ENCODE results near the gene DLGAP1. TPM values are rescaled to one million over a fixed set of nuclear protein-coding genes. Genes with fewer than 3 reads are reported as not detected.

The DLGAP1 gene
- total RNA-seq, 1 experiment from 2014 or later, result 23.2 TPM

DNA sequence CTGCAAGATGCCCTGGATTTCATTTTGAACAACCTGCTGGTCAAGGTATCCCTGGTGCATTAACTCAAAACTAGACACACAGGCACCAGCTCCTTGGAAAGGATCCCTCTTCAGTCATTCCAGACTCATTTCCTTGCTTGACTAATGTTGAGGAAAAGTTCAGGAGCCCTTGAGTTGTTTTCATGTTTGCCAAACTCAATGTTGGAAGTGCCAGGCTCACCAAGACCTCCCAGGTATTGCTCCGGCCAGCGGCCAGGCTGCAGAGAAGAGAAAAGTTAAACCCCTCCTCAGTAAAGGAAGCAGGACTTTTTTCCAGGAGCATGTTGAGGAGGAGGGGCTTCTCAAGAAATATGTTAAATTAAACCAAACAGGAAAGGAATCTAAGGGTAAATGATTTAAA, 962.4 kb downstream of the DLGAP1 start:
- Histone ChIP-seq H3K23me2 (ENCODE audit: insufficient read length, low read depth, low read length, poor library complexity, severe bottlenecking) (no peaks in the 10 kb centered on the region), H3K23ac (ENCODE audit: insufficient read length, low read depth, low read length) (no peak overlapping the region), H2BK15ac (ENCODE audit: low read depth, low read length) (no peak overlapping the region), H2AK5ac (ENCODE audit: insufficient read length, low read length) (no peak overlapping the region), H3K9me3 (ENCODE audit: control insufficient read depth, low read depth, low read length) (no peaks in the 10 kb centered on the region), H4K8ac (replicated peaks; ENCODE audit: insufficient read length, low read depth, low read length) (no peak overlapping the region), H3K79me2 (ENCODE audit: insufficient read depth, low read length) (no peaks in the 10 kb centered on the region), H3K56ac (ENCODE audit: insufficient read length, low read depth, low read length) (no peak overlapping the region), H3K4me2 (ENCODE audit: insufficient read depth, insufficient read length, low read length) (no peak overlapping the region), H3K9ac (ENCODE audit: extremely low read depth, insufficient read length, low read length) (no peak overlapping the region), H2BK120ac (ENCODE audit: low read depth, low read length, poor library complexity, severe bottlenecking) (no peak overlapping the region), H2BK20ac (ENCODE audit: low read depth, low read length, poor library complexity, severe bottlenecking) (no peak overlapping the region), H4K20me1 (ENCODE audit: control insufficient read depth, insufficient read depth, insufficient read length) (no peaks in the 10 kb centered on the region), H3K79me1 (ENCODE audit: insufficient read depth, low read depth, low read length, poor library complexity, severe bottlenecking) (no peaks in the 10 kb centered on the region), H3K18ac (ENCODE audit: insufficient read length, low read depth, low read length) (no peak overlapping the region), H3K4me1 (ENCODE audit: insufficient read depth, low read length) (peaks cover 6% of the 10 kb centered on the region; the same call in 1 of the 2 replicates), H3T11ph (ENCODE audit: low read length) (no peak overlapping the region), H2BK12ac (ENCODE audit: insufficient read length, low read depth, low read length) (no peak overlapping the region), H2AFZ (ENCODE audit: low read length) (no peak overlapping the region), H4K91ac (ENCODE audit: insufficient read length, low read depth, low read length) (no peak overlapping the region), H3K27me3 (ENCODE audit: insufficient read depth, low read length) (no peaks in the 10 kb centered on the region), H3K27ac (ENCODE audit: insufficient read length, low read depth, low read length) (no peak overlapping the region), H2BK5ac (ENCODE audit: insufficient read length, low read length) (no peak overlapping the region), H3K4ac (ENCODE audit: low read depth, low read length) (no peak overlapping the region), H4K5ac (ENCODE audit: insufficient read length, low read depth, low read length) (no peak overlapping the region), H3K14ac (ENCODE audit: insufficient read depth, low read length) (no peak overlapping the region)
- H3K9me3 Mint-ChIP-seq, result no peaks in the 10 kb centered on the region
- TF ChIP-seq, protein P1, sequence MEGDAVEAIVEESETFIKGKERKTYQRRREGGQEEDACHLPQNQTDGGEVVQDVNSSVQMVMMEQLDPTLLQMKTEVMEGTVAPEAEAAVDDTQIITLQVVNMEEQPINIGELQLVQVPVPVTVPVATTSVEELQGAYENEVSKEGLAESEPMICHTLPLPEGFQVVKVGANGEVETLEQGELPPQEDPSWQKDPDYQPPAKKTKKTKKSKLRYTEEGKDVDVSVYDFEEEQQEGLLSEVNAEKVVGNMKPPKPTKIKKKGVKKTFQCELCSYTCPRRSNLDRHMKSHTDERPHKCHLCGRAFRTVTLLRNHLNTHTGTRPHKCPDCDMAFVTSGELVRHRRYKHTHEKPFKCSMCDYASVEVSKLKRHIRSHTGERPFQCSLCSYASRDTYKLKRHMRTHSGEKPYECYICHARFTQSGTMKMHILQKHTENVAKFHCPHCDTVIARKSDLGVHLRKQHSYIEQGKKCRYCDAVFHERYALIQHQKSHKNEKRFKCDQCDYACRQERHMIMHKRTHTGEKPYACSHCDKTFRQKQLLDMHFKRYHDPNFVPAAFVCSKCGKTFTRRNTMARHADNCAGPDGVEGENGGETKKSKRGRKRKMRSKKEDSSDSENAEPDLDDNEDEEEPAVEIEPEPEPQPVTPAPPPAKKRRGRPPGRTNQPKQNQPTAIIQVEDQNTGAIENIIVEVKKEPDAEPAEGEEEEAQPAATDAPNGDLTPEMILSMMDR (conservative IDR thresholded peaks at IDR 0.05), result no peak
- peaks cover 24 to 33% of the 10 kb centered on the region in 2 experiments for H3K4me1 Mint-ChIP-seq
- H3K4me3 Mint-ChIP-seq, result no peak overlapping the region
- no peak for DNase-seq
- no peak overlapping the region for H3K27ac Mint-ChIP-seq
- H3K36me3 Mint-ChIP-seq (ENCODE audit: insufficient read depth in 1 of 3, low read depth in 3 of 3), result no peaks in the 10 kb centered on the region
- peaks cover 2% of the 10 kb centered on the region for H3K27me3 Mint-ChIP-seq (ENCODE audit: low read depth)
- no CpG with 5 or more reads among the region's 2 CpGs for WGBS (ENCODE audit: extremely low coverage, insufficient read length, low lambda C conversion rate)
